ENCODE results near the gene ZIC4.

ZIC4 gene

GRCh38 chr3:147404000-147404799 is 2.1 kb downstream of the ZIC4 start:
- no peak for DNase-seq

- DNase-seq, result no peak
Observed at GRCh38 chr3:147403511-147403910, 2.8 kb downstream of the ZIC4 start.

GRCh38 chr3:147402159-147402558 is 4.2 kb downstream of the ZIC4 start:
- no peak for DNase-seq

- no peak for DNase-seq
Observed at GRCh38 chr3:147401421-147401820, 4.9 kb downstream of the ZIC4 start.

DNA sequence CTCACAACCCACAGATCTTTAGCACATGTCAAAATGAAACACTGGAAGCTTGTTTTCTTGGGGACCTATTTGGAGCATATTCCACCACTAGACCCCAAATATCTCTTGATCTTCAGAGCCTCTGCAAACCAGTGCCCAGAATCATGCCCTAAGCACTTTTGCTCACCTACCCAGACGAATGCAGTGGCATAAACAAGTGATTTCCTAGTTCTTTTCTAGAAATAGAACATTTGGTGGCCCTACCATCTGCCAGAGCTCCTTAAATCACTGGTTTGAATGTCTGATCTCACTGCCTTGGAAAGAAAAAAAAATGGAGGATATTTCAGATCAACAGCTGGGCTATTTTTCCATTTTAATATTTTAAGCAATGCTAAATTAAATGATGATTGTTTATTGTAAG is 5.3 kb downstream of the ZIC4 start:
- no peak for DNase-seq

DNA sequence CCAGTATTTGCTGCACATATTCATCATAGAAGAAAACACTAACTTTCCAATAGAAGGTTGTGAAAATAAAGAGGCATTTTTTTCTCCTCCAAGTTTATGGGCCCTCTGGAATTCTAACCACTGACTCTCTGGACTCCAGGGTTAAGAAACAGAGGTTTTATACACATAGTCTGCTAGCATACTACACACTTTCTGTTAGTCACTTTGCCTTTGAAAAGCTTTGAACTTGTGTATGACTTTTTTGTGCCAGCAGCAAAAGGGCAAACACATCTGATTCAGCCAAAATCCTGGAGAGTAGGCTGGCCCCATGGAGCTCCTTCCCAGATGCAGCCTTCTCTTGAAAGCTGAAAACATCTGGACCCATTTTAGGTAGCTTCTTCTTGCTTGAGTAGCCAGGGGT is 6.2 kb downstream of the ZIC4 start:
- DNase-seq, result no peak

- DNase-seq, result no peak
Observed at GRCh38 chr3:147398813-147399534, 7.4 kb downstream of the ZIC4 start.

DNA sequence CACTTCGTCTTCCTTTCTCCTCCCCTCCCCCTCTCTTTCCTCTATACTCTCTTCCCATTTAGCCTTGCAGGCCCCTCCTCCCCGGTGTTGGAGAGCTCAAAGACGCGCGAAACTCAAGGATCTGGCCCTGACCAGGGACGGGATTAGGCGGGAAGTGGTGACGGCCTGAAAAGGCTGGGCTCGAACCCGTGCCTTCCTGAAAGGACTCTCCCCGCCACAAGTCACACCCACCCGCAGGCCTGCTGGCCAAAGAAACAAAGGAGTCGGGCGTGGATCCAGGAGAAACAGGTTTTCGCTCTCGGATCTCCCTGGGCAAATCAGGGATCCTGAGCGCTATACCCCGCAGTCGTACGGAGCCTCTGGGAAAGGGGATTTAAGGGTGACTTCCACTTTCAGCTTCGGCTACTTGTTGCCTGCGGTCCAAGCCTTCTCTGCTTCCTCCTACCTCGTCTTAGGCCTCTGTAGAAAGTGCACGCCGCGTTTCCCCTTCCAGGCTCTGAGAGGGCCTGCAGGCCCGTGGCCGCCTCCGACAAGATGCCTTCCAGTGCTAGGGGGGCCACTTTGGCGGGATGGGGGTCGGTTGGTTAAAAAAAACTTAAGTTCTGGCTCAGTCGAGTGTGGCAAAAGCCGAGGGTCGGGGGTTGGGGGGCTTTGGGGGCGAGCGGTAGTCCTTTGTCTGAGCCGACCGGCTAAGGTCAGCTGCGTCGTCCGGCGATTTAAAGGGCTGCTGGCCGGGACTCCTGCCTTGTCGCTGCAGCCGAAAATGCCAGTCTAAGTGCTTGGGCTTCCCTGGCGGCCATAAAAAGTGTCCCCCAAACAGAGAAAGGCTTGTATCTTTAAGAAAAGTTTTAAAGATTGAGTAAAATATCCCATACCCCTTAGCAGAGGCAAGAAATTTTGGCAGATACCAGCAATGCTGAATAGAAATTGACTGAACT is 8.2 kb downstream of the ZIC4 start:
- DNase-seq, result no peak

GRCh38 chr3:147397155-147397874 is 9.0 kb downstream of the ZIC4 start:
- no peak for DNase-seq

DNA sequence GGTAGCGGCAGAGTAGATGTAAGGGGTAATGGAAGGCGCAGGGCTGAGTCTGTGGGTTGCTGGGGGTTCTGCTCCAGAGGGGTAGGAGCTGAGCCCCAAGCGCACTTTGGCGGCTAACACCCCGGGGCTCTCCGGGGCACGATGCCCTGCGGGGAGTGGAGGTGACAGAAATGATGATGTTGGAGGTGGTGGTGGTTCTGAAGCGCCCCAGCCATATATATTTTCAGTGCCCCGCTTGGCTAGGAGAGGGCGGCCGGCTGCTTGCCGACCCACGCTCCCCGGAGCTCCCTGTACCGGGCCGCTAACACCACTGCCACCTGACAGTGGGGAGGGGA is 9.7 kb downstream of the ZIC4 start:
- no peak for DNase-seq

DNA sequence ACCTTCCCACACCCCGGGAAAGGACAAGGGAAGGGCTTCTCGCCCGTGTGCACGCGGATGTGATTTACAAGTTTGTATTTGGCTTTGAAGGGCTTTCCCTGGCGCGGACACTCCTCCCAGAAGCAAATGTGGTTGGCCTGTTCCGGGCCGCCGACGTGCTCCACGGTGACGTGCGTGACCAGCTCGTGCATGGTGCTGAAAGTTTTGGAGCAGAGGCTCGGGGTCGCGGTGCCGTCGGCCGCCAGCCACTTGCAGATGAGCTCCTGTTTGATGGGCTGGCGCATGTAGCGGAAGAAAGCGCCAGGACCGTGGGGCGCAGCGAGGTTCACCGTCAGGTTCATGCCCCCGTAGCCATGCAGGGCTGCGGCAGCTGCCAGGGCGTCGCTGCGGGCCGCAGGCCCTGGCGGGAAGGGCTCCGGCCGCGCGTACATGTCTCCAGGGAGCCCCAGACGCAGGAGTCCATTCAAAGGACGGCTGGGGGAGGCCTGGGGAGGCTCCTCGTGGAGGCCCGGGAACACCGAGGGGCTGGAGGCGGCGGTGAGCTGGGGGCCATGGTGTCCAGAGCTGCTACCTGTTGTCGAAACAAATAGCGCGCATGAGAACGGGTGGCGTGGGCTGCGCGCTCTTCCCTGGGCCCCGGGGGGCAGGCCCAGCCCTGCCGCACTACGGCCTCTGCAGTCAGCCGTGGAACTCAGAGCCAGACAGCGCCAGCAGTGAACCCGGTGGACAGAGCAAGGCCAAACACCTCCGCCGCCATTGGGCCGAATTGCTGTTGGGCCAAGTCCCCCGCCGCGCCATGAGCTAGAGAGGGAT is 10.2 kb downstream of the ZIC4 start:
- no peak for DNase-seq

DNA sequence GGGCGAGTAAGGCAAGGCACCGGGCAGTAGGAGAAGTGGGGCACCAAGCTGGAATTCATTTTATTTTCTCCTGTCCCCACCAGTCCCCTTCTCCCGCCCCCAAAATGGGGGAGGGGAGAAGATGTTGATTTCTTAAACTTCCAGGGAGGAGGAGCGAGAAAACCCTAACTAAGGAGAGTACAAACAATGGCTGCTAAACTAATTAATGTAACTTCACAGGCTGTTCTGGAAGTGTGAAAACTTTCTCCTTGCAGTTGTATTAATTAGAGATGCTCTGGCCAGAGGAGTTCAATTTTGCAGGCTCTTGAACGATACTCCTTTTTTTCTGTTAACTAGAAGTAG is 11.5 kb downstream of the ZIC4 start:
- no peak for DNase-seq

GRCh38 chr3:147393943-147394883 is 12.1 kb downstream of the ZIC4 start:
- no peak for DNase-seq

GRCh38 chr3:147393261-147393942 is 12.9 kb downstream of the ZIC4 start:
- DNase-seq, result no peak

GRCh38 chr3:147392625-147392946 is 13.8 kb downstream of the ZIC4 start:
- no peak for DNase-seq

DNA sequence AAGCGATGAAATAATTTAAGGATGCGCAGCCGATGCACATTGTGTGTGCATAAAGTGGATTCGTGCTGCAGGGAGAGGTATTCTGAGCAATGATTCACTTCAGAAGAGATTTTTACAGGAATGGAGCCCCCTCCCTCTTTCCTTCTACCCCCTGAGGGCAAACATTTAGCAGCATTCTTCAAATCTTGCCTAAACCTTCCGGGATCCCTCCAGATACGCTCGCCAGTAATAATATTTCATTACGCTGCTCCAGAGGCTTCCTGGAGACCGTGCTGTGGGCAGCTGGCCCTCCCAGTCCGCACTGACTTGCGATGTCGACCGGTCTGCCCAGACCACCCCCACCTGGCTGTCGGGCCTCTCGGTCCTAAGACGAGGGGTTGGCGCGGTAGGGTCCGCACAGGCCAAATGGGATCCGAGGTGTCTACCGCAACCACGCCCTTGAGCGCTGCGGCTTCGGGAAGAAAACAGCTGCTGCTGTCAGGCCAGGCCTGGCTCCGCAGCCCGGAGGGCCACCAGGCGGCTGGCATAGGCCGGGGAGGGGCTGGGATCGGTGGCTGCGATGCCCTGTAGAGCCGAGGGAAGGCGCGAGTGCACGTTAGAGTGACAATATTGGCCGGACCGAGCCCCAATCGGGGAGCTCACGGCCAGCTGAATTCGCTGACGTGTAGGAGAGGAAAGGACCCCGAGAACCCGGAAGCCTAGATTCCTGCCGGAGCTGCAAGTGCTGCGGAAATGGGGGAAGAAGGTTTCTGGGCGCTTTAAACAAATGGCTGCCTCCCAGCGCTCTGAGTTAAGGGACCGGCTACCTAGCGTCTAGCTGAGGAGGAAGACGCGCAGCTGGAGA is 14.3 kb downstream of the ZIC4 start:
- no peak for DNase-seq

GRCh38 chr3:147390589-147391569 is 15.5 kb downstream of the ZIC4 start:
- no peak for DNase-seq

GRCh38 chr3:147389717-147390116 is 16.6 kb downstream of the ZIC4 start:
- no peak for DNase-seq
